Vagina (tissue), 2 donors: ENCODE results near the gene TJP1. TPM values are rescaled to one million over a fixed set of nuclear protein-coding genes. Genes with fewer than 3 reads are reported as not detected.
"Not testable (repeated sequence)": the region's sequence is repeated elsewhere in the genome, so short reads cannot be mapped to it uniquely, and the experiment has no call there.

Experiments used
- DNase-seq, 2 donors: peaks; one replicate each; pipeline ENCODE4 v3.0.0-alpha.2; 2017; ENCODE audit errors: extremely low spot score in 2 of 2
- H3K27ac ChIP-seq: fragments of 200-600 bp; sonication (generic); one replicate; pipeline ENCODE4 v1.5.1; 2019
- H3K27me3 ChIP-seq: fragments of 200-600 bp; sonication (generic); one replicate; pipeline ENCODE4 v1.5.1; 2019
- H3K36me3 ChIP-seq, 2 donors: fragments of 200-600 bp; sonication (generic); one replicate each; pipeline ENCODE4 v1.5.1; 2017 to 2019
- H3K4me1 ChIP-seq: fragments of 200-600 bp; sonication (generic); one replicate; pipeline ENCODE4 v1.5.1; 2019
- H3K4me3 ChIP-seq, 2 donors: fragments of 200-600 bp; sonication (generic); 1 replicate in 1 of 2; 2 replicates in 1 of 2; pipeline ENCODE4 v1.5.1; 2016 to 2019
- H3K9me3 ChIP-seq: fragments of 200-600 bp; sonication (generic); one replicate; pipeline ENCODE4 v1.5.1; 2019
- POLR2A ChIP-seq, 2 donors: fragments of 450-650 bp; IDR thresholded peaks; one replicate each; pipeline ENCODE4 v1.6.1; 2017; ENCODE audit warnings: antibody characterized with exemption in 2 of 2, mild to moderate bottlenecking in 2 of 2, moderate library complexity in 2 of 2
- POLR2AphosphoS5 ChIP-seq, 2 donors: sonication (generic); formaldehyde crosslinking; IDR thresholded peaks; one replicate each; pipeline ENCODE4 v1.9.0; 2017; ENCODE audit warnings: antibody characterized with exemption in 2 of 2, mild to moderate bottlenecking in 2 of 2, low read depth in 1 of 2; ENCODE audit not compliant: insufficient read depth in 1 of 2
- intact Hi-C: fragments of 100-400 bp; cut with DNase I; formaldehyde crosslinking; loops from one replicate; pipeline ENCODE4 v1.15.1; 2023
- total RNA-seq: library from RNA; depleted of rRNA; stranded (reverse); fragments of >200 nt; gene quantifications from one replicate; pipeline ENCODE4 v1.2.3, GENCODE V29; 2016
- TF ChIP-seq, protein P1 (sequence below), 3 experiments: fragments of 450-650 bp in 2 of 3; fragments of 200-600 bp in 1 of 3; sonication (generic) in 1 of 3; IDR thresholded peaks; one replicate each; pipeline ENCODE4 v1.5.1; 2017 to 2019; ENCODE audit warnings: antibody characterized with exemption in 3 of 3, mild to moderate bottlenecking in 2 of 3, moderate library complexity in 2 of 3

Gene TJP1
- total RNA-seq, 1 donor from 2014 or later, result 110 TPM

DNA sequence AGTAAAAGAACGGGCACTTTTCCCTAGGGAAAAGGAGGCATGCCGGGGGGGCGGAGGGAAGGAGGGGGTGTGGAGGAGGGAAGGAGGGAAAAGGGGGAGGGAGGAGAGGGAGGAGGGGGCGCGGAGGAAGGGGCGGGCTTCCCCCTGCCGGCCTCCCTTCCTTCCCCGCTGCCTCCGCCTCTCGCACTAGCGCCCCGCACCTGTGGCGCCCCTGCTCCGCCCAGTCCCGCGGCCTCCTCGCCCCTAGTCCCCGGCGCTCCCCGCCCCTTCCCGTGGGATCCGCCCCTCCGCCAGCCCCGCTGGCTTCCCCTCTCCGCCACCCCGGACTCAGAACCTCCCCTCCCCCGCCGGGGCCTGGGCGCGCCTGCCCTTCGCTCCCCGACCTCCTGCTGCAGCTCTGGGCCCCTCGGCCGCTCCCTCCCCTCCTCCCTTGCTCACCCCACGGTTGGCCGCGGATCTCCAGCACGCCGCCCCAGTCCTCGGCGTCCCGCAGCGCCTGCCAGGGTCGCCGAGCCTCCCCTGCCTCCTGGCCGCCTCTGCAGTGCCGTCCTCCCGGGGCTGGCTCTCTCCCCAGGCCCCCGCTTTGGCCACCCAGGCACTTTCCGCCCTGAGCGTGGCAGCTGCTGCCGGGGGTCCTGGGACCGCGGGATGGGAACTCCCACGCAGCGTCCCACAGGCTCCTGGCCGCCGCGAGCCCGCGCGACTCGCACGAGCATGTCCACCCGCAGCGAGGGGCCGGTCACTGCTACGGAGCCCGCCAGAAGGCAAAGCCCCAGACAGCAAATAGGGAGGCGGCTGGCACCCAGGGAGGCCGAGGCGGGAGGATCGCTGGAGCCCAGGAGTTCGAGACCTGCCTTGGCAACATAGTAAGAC lies 147.4 kb downstream of the TJP1 start:
- H3K4me1 ChIP-seq, result peaks cover 20% of the 10 kb centered on the region
- intact Hi-C loops, result no loop called here
- peak overlapping the region; percentile 54 to 57 for H3K4me3 ChIP-seq

DNA sequence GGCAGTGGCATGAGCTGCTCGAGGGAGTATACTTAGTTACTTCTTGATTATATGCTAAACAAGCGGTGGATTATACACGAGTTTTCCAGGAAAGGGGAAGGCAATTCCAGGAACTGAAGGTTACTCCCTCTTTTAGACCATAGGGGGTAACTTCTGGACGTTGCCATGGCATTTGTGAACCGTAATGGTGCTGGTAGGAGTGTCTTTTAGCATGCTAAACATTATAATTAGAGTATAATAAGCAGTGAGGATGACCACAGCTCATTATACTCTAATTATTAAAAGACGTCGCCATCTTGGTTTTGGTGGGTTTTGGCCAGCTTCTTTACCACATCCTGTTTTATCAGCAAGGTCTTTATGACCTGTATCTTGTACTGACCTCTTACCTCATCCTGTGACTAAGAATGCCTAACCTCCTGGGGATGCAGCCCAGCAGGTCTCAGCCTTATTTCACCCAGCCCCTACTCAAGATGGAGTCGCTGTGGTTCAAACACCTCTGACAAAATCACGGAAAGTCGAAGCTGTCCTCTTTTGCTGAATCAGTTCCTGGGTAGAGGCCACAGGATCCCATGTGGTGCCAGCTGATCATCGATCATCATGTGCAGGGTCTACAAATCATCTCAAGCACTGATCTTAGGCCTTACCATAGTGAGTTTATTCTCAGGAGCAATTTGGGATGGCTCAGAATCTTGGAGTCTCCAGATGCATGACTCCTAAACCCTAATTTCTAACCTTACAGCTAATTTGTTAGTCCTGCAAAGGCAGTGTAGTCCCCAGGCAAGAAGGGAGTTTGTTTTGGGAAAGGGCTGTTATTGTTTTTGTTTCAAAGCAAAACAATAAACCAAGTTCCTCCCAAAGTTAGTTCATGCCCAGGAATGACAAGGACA lies 149.1 kb downstream of the TJP1 start:
- H3K9me3 ChIP-seq, result no peaks in the 10 kb centered on the region
- DNase-seq, result no peak
- TF ChIP-seq, protein P1, sequence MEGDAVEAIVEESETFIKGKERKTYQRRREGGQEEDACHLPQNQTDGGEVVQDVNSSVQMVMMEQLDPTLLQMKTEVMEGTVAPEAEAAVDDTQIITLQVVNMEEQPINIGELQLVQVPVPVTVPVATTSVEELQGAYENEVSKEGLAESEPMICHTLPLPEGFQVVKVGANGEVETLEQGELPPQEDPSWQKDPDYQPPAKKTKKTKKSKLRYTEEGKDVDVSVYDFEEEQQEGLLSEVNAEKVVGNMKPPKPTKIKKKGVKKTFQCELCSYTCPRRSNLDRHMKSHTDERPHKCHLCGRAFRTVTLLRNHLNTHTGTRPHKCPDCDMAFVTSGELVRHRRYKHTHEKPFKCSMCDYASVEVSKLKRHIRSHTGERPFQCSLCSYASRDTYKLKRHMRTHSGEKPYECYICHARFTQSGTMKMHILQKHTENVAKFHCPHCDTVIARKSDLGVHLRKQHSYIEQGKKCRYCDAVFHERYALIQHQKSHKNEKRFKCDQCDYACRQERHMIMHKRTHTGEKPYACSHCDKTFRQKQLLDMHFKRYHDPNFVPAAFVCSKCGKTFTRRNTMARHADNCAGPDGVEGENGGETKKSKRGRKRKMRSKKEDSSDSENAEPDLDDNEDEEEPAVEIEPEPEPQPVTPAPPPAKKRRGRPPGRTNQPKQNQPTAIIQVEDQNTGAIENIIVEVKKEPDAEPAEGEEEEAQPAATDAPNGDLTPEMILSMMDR (IDR thresholded peaks at IDR 0.05), result no peak
- TF ChIP-seq POLR2AphosphoS5 (IDR thresholded peaks at IDR 0.05; ENCODE audit: insufficient read depth in 1 of 2, low read depth in 1 of 2), result no peak
- TF ChIP-seq POLR2A (IDR thresholded peaks at IDR 0.05), result no peak
- intact Hi-C loops, result no loop called here
- no peaks in the 10 kb centered on the region for H3K27me3 ChIP-seq
- H3K36me3 ChIP-seq, result no peaks in the 10 kb centered on the region
- H3K4me1 ChIP-seq, result peaks cover 20% of the 10 kb centered on the region
- no peak overlapping the region for H3K4me3 ChIP-seq
- no peak overlapping the region for H3K27ac ChIP-seq

More for the DNA sequence above, 147.4 kb downstream of the TJP1 start:
- no peak for DNase-seq
- H3K36me3 ChIP-seq, result no peaks in the 10 kb centered on the region
- H3K27me3 ChIP-seq, result no peaks in the 10 kb centered on the region
- H3K9me3 ChIP-seq, result no peaks in the 10 kb centered on the region
- TF ChIP-seq POLR2AphosphoS5 (IDR thresholded peaks at IDR 0.05; ENCODE audit: insufficient read depth in 1 of 2, low read depth in 1 of 2), result no peak
- TF ChIP-seq, protein P1 (IDR thresholded peaks at IDR 0.05), result no peak
- no peak overlapping the region for H3K27ac ChIP-seq

DNA sequence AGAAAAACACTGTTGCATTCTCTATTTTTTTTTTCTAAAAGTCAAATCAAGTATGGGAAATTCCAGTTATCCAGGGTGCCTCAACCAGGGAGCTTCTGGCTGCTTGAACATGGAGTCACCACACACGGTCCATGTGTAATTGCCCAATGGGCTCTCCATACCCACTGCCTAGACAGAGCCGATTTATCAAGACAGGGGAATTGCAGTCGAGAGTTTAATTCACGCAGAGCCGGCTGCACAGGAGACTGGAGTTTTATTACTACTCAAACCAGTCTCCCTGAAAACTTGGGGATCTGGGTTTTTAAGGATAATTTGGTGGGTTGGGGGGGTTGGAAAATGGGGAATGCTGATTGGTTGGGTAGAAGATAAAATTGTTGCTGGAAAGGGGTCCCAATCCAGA lies 149.8 kb downstream of the TJP1 start:
- Histone ChIP-seq H3K9me3 (no peaks in the 10 kb centered on the region), H3K36me3 (no peaks in the 10 kb centered on the region), H3K4me3 (no peak overlapping the region), H3K4me1 (peaks cover 20% of the 10 kb centered on the region), H3K27ac (no peak overlapping the region), H3K27me3 (no peaks in the 10 kb centered on the region)
- no peak for TF ChIP-seq POLR2A (IDR thresholded peaks at IDR 0.05)
- no peak for TF ChIP-seq POLR2AphosphoS5 (IDR thresholded peaks at IDR 0.05; ENCODE audit: insufficient read depth in 1 of 2, low read depth in 1 of 2)
- TF ChIP-seq, protein P1 (IDR thresholded peaks at IDR 0.05), result no peak
- no peak for DNase-seq
- intact Hi-C loops, result no loop called here

DNA sequence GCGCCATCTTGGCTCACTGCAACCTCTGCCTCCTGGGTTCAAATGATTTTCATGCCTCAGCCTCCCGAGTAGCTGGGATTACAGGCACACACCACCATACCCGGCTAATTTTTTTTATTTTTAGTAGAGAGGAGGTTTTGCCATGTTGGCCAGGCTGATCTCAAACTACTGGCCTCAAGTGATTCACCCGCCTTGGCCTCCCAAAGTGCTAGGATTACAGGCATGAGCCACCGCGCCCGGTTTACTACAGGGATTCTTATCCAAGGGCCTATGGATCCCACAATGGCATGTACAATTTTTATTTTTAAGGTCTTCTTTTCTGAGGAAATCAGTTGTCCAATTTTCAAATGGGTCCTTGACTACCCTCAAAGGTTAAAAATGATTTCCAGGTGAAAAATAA lies 150.2 kb downstream of the TJP1 start:
- intact Hi-C loops, H3K27me3 ChIP-seq, DNase-seq, H3K36me3 ChIP-seq, H3K27ac ChIP-seq, H3K9me3 ChIP-seq, H3K4me3 ChIP-seq: not testable (repeated sequence)
- peaks cover 20% of the 10 kb centered on the region for H3K4me1 ChIP-seq

DNA sequence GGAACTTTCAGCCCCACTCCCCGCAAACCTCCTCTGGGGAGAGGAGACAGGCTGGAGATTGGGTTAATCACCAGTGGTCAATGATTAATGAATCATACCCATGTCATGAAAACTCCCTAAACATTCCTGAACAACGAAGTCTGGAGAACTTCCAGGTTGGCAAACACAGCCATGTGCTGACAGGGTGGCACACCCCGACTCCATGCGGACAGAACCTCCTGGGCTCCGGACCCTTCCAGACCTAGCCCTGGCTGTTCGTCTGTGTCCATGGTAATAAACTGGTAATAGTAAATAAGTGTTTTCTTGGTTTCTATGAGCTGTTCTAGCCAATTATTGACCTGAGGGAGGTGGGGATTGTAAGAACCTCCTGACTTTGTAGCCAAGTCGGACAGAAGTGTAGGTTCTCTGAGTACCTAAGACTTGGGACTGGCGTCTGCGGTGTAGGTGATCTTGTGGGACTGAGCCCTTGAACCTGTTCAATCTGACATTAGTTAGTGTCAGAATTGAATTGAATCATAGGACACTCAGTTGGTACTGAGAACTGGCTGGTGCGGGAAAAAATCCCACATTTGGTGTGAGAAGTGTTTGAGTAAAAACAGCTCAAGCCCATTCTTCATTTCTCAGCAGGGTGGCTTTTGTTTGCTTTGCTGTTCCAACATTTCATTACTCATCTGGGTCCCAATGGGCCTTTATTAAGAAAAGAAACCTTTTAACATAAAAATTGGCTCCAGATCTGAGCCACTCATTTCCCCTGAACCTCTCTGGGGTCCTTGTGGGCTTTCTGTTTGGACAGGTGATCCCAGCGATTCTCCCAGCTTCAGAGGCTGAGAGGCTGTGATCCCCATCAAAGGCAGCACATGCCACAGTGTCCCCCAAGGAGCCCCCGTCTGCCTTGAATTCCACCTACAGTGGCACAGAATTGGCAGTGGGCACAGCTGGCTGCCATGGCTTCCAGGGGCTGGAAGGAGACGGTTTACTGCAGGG lies 151.0 kb downstream of the TJP1 start:
- no peak overlapping the region for H3K27ac ChIP-seq
- TF ChIP-seq, protein P1 (IDR thresholded peaks at IDR 0.05), result no peak
- TF ChIP-seq POLR2AphosphoS5 (IDR thresholded peaks at IDR 0.05; ENCODE audit: insufficient read depth in 1 of 2, low read depth in 1 of 2), result no peak
- TF ChIP-seq POLR2A (IDR thresholded peaks at IDR 0.05), result no peak
- peaks cover 20% of the 10 kb centered on the region for H3K4me1 ChIP-seq
- H3K27me3 ChIP-seq, result no peaks in the 10 kb centered on the region
- H3K36me3 ChIP-seq, result no peaks in the 10 kb centered on the region
- DNase-seq, result no peak
- no peaks in the 10 kb centered on the region for H3K9me3 ChIP-seq
- H3K4me3 ChIP-seq, result no peak overlapping the region
- intact Hi-C loops, result no loop called here
